HG03175 (cell line): ENCODE data around the gene APMAP.
A peak's percentile ranks its signal among the peaks of the same experiment; 100 is the strongest.
"Not testable (repeated sequence)": the region's sequence is repeated elsewhere in the genome, so short reads cannot be mapped to it uniquely, and the experiment has no call there.

Source experiments
- ATAC-seq: cut with Tn5 transposase; IDR thresholded peaks from one replicate; pipeline ENCODE4 v1.9.1; 2021; ENCODE audit warnings: mild to moderate bottlenecking, moderate library complexity; ENCODE audit not compliant: unreplicated experiment

Gene APMAP

DNA sequence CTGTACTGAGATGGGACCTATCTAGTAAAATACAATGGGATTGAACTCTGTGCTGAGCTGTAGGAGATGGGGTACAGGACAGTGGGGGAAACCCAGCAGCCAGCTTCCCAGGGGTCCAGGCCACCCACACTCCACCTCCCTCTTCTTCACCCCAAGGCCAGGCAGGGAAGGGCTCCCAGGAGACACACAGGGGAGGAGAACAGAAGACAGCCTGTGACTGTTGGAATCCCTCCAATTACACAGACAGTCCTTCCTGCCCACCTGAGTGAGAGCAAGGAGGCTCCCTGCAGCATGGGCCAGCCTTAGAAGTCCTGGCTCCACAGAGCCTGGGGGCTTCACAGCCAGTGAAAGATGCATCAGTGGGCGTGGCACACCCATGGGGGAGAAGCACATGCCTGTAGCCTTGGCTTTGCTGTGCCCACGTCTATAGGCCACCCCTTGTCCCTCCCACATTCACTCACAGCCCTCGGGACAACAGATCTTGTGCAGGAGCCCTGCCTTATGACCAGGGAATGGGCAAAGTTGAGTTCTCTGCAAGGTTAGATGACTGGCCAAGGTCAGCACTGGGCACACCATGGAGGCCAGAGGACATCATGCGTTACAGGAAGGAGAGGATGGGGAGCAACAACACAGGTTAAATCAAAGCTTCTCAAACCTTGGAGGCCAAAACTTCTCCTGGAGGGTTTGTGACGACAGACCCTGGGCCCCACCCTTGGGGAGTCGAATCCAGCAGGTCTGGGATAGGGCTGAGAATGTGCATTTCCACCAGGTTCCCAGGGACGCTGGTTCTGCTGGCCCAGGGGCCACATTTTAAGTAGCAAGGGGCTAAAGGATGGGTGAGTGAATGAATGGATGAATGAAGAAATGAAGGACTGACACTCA, 55.8 kb downstream of the APMAP start:
- ATAC-seq = no peak

- no peak for ATAC-seq
Observed at GRCh38 chr20:24935766-24936525, 56.6 kb downstream of the APMAP start.

DNA sequence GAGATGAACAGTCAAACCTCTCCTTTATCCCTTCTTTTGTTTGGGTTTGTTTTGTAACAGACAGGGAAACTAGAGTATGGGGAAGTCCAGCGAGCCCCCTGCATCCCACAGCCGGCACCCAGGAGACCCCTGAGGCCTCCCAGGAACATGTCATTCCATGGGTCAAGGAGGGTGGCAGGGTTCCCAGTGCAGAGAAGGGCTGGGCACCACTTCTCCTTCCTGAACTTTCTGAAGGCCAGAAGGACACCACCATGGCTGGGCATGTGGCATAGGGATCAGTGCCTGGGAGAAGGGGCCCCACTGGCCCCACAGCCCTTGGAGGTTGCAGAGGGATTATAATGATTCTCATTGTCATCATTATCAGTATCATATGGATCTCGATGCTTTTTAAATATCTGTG, 57.4 kb downstream of the APMAP start:
- ATAC-seq = no peak

GRCh38 chr20:24934716-24935115, 57.8 kb downstream of the APMAP start:
- no peak for ATAC-seq

GRCh38 chr20:24934101-24934661, 58.4 kb downstream of the APMAP start:
- no peak for ATAC-seq

- no peak for ATAC-seq
Observed at GRCh38 chr20:24933266-24933908, 59.2 kb downstream of the APMAP start.

- ATAC-seq = not testable (repeated sequence)
Observed at GRCh38 chr20:24931893-24932292, 60.7 kb downstream of the APMAP start.

GRCh38 chr20:24930724-24931688, 61.5 kb downstream of the APMAP start:
- not testable (repeated sequence) for ATAC-seq

- not testable (repeated sequence) for ATAC-seq
Observed at GRCh38 chr20:24929867-24930723, 62.5 kb downstream of the APMAP start.

DNA sequence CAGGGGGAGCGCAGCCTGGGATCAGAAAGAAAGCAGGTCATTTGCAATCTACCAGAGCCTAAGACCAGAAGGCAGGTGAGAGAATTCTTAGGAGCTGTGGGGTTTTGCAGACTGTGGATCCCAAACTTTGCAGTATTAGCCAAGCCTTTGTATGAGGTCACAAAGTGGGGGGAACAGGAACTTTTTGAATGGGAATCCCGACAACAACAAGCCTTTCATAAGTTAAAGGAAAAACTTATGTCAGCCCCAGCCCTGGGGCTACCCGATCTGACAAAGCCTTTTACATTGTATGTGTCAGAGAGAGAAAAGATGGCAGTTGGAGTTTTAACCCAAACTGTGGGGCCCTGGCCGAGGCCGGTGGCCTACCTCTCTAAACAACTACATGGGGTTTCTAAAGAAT, 63.3 kb downstream of the APMAP start:
- not testable (repeated sequence) for ATAC-seq

DNA sequence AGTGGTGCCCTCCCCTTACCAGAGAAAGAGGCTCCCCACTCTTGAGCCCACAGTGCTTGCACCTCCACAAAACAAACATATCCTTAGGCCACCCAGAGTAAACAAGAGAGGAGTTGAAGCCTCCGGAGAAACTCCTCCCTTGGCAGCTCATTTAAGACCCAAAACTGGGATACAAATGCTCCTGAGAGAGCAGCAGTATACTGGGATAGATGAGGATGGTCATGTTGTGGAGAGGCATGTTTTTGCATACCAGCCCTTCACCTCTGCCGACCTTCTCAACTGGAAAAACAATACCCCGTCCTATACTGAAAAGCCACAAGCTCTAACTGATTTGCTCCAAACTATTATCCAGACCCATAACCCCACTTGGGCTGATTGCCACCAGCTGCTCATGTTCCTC, 71.8 kb downstream of the APMAP start:
- ATAC-seq = not testable (repeated sequence)

- ATAC-seq = not testable (repeated sequence)
Observed at GRCh38 chr20:24919665-24920064, 72.9 kb downstream of the APMAP start.

GRCh38 chr20:24918579-24919566, 73.7 kb downstream of the APMAP start:
- ATAC-seq = no peak

GRCh38 chr20:24917797-24918578, 74.6 kb downstream of the APMAP start:
- ATAC-seq = peak; percentile 50

- no peak for ATAC-seq
Observed at GRCh38 chr20:24917056-24917455, 75.5 kb downstream of the APMAP start.

GRCh38 chr20:24916412-24916811, 76.1 kb downstream of the APMAP start:
- ATAC-seq = no peak

DNA sequence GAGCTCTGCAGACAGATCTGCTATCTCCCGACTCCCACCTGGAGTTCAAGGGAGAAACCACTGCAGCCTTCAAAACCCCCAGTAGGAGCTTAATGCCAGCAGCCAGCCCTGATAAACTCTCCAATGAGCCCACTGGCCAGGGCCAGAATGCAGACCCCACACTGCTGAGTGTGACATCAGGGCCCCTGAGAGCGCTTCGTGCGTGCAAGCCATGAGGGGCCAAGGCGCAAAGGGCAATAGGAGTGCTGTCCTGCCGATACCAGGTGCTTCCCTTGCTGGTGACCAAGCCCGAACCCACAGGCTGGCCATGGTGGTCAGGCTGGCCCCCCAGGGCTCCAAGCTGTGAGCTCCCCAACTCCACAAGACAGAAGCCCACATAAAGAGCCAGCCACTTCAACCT, 76.7 kb downstream of the APMAP start:
- ATAC-seq = no peak
